ENCODE data around the gene SEMG1.
A peak's percentile ranks its signal among the peaks of the same experiment; 100 is the strongest.

The SEMG1 gene

GRCh38 chr20:45176526-45177267 is 30.1 kb upstream of the SEMG1 start:
- no peak for TF ChIP-seq CTCF (IDR thresholded peaks at IDR 0.05; ENCODE audit: low read depth, low read length, missing control alignments)
- DNase-seq (ENCODE audit: extremely low read depth, low read depth), result no peak

GRCh38 chr20:45179166-45179565 is 27.7 kb upstream of the SEMG1 start:
- no peak for TF ChIP-seq CTCF (IDR thresholded peaks at IDR 0.05; ENCODE audit: low read depth, low read length, missing control alignments)
- DNase-seq (ENCODE audit: extremely low read depth, low read depth), result no peak
- H3K4me3 ChIP-seq (replicated peaks; ENCODE audit: low read depth, low read length), result no peak overlapping the region

More at GRCh38 chr20:45176526-45177267, 30.1 kb upstream of the SEMG1 start:
- no peak overlapping the region for H3K4me3 ChIP-seq (replicated peaks; ENCODE audit: low read depth, low read length)

DNA sequence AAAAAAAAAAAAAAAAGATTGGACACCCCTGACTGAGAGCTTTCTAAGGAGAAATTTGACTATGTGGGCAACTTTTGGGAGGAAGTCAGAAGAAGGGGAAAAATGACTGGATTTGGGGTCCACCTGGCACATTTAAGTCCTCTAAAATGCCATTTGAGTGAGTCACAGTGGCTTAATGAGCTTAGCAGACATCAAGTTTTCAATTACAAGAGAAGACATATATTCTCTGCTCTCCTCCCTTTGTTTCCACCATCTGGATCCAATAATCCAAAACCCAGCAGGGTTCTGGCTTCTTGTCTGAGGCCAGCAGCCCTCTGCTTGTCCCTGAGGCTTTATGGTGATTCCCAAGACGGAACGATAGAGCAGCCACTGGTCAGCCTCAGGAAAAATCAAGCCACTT is 25.2 kb upstream of the SEMG1 start:
- peak; percentile 74 for DNase-seq (ENCODE audit: extremely low read depth, low read depth)
- H3K4me3 ChIP-seq (replicated peaks; ENCODE audit: low read depth, low read length), result no peak overlapping the region
- no peak for TF ChIP-seq CTCF (IDR thresholded peaks at IDR 0.05; ENCODE audit: low read depth, low read length, missing control alignments)

GRCh38 chr20:45183084-45183483 is 23.7 kb upstream of the SEMG1 start:
- no peak overlapping the region for H3K4me3 ChIP-seq (replicated peaks; ENCODE audit: low read depth, low read length)
- no peak for TF ChIP-seq CTCF (IDR thresholded peaks at IDR 0.05; ENCODE audit: low read depth, low read length, missing control alignments)
- DNase-seq (ENCODE audit: extremely low read depth, low read depth), result no peak

GRCh38 chr20:45187693-45188092 is 19.1 kb upstream of the SEMG1 start:
- no peak overlapping the region for H3K4me3 ChIP-seq (replicated peaks; ENCODE audit: low read depth, low read length)
- no peak for DNase-seq (ENCODE audit: extremely low read depth, low read depth)
- TF ChIP-seq CTCF (IDR thresholded peaks at IDR 0.05; ENCODE audit: low read depth, low read length, missing control alignments), result no peak

- DNase-seq (ENCODE audit: extremely low read depth, low read depth), result no peak
- H3K4me3 ChIP-seq (replicated peaks; ENCODE audit: low read depth, low read length), result no peak overlapping the region
- no peak for TF ChIP-seq CTCF (IDR thresholded peaks at IDR 0.05; ENCODE audit: low read depth, low read length, missing control alignments)
Measured at GRCh38 chr20:45189067-45189609, 17.7 kb upstream of the SEMG1 start.

Data from HFF-Myc (cell line).